NCI-H2171 (cell line): ENCODE data around the gene GALNT17.
"Not testable (repeated sequence)": the region's sequence is repeated elsewhere in the genome, so short reads cannot be mapped to it uniquely, and the experiment has no call there.

ENCODE experiments used
- DNase-seq: peaks from one replicate; lab custom pipeline; 2025; lab: John Stamatoyannopoulos, UW

Gene GALNT17

DNA sequence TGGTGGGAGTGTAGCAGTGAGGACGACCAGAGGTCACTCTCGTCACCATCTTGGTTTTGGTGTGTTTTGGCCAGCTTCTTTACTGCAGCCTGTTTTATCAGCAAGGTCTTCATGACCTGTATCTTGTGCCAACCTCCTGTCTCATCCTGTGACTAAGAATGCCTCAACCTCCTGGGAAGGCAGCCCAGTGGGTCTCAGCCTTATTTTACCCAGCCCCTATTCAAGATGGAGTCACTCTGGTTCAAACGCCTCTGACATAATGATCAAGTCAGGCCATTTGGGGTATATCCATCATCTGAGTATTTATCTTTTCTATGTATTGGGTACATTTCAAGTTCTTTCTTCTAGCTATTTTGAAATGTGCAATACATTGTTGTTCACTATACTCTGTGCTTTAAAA lies 503.9 kb downstream of the GALNT17 start:
- DNase-seq = not testable (repeated sequence)

DNA sequence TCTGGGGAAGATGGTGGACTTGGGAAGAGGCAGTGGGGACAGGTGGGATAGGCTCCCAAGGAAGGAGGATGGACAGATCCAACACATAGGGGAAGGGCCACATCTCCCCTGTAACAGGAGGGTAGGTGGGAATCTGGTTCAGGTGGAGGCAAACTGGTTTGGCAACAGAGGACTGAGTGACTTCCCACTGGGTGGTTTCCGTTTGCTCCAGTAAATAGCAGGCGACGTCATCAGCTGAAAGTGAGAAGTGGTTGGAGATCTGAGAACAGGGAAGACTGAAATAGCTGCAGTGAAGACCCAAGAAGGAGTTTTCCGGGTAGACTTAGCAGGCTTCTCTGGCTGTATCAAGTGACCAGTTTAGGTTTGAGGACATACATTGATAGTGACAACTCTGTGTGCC lies 504.4 kb downstream of the GALNT17 start:
- DNase-seq = no peak

DNA sequence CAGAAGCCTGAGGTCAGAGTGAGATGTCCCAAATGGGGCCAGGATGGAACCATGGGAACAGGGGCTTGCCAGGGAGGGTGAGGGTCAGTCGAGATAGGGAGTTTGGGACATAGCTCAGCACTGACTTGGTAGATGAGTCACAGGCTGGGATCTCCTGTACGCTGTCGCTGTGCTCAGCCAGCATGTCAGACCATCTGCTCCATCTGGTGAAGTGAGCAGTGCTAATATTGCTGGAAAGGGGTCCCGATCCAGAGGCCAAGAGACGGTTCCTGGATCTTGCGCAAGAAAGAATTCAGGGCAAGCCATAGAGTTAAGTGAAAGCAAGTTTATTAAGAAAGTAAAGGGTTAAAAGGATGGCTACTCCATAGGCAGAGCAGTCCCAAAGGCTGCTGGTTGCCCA lies 505.6 kb downstream of the GALNT17 start:
- peak; percentile 61 for DNase-seq

DNA sequence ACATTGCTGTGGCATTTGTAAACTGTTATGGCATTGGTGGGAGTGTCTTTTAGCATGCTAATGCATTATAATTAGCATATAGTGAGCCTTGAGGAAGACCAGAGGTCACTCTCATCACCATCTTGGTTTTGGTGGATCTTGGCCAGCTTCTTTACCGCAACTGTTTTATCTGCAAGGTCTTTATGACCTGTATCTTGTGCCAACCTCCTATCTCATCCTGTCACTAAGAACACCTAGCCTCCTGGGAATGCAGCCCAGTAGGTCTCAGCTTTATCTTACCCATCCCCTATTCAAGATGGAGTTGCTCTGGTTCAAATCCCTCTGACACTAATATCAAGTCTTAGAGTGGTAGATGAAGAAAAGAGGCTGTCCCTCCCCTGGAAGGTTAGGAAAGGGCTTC lies 506.2 kb downstream of the GALNT17 start:
- no peak for DNase-seq

DNA sequence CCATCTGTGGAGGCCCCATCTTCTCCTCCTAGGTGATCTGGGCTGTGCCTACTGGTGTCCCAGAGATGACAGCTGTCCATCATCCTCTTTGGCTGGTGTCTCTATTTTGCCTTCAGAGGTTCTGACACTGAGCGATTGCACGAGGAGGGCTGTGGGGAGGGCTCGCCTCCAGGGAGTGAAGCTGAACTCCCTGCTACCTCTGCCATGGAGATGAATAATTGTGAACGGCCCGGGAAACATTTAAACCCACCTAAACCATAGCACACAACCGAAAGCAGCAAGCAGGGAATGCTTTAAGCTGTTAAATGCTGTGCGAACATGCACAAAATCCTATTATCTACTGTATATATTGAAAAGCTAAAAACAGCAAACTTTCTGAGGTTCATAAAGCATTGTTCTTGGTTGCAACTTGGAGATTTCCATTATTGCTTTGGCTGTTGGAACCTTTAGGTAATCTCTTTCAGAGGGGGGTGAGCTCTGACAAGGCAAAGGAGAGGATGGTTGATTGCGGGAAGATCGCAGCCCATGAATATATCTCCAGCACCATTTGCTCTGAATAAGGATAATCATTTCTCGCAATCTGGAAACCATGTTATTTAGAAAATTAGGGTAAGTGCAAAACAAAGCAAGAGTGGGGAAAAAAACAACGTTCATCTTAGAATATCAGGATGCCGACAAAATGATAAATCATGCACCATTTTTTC lies 507.6 kb downstream of the GALNT17 start:
- no peak for DNase-seq

DNA sequence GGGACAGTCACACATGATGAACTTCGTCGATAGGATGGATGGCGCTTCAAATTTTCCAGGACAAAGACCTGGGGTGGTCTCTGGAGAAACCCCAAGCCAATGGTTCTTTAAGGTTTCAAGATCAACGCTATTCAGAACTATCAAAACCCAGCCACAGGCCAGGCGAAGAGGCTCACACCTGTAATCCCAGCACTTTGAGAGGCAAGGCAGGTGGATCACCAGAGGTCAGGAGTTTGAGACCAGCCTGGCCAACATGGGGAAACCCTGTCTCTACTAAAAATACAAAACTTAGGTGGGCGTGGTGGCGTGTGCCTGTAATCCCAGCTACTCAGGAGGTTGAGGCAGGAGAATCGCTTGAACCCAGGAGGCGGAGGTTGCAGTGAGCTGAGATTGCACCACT lies 511.1 kb downstream of the GALNT17 start:
- not testable (repeated sequence) for DNase-seq

DNA sequence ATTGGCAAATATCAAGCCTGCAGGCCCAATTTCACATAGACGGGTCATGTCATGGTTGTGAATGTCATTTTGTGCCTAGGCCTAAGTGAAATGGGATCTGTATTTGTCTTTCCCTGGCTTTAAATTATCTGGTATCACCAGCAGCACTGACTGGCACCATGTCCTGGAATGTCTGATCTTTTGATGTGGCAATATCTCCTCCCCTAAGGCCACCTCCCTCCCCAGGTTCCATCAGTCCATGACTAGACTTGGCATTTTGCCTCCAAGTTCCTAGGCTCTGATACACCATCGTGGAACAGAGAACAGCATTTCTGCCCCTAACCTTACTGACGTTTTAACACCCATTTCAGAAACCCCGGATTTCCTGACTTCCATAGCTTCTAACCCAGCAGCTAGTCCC lies 513.9 kb downstream of the GALNT17 start:
- no peak for DNase-seq

DNA sequence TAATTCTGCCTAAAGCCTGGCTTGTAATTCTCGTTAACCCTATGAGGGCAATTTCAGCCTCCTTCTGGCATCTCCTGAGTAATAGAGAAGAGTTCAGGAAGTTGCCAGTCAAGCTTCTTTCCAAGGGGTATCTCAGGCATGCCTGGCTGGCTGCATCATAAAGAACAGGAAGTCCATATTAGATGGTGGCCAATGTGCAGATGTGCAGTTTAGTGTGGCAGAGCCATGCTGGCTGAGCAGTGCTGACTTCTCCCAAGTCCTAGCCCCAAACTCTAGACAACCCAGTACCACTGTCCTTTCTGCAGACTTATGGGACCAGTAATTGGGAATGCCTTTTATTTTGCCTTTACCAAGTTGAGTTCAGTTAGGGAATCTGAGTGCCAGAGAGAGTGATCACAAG lies 517.9 kb downstream of the GALNT17 start:
- DNase-seq = no peak

DNA sequence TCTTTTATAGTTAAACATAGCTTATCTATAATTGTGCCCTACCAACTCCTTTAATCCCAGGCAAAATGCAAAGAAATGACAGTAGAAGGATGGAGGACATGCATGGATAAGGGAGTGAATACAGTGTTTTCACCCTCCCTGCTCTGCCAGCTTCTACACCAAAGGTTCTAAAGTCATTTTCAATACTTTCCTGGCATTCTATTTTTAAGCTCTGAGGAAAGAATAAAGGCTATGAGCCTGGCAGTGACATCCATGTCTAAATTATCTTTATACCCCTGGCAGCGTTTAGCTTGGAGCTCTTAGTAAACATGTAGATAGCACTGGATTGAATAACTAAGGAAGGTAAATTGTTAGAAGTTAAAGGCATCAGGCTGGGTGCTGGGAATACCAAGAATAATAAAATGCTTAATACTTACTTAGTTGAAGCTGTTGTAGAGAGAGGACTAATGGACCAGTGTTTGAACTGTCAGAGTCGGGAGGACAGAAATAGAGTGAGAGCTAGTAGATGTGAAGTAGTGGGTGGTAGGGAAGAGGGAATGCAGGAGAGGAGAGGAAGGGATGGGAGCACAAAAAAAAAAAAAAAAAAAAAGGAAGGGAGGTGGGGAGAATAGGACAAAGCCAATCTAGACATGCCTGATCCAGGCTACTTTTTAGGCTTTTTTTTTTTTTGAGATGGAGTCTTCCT lies 518.9 kb downstream of the GALNT17 start:
- no peak for DNase-seq

DNA sequence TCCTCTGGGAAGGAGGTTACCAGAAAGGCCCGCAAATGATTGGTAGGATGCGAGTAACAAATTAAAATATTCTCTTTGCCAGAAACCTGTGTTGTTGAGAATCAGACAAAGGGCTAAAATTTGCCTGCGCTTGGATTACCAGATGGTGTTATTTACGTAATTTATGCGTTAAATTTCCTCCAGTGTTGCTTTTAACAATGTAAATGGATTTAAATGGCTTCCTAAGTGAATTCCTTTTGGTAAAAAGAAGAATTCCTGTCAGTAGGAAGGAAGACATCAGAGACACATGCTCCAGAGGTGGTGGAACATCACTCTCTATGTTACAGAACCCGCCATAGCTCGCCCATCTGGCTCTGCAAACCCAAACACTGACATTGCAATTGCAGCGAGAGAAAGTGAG lies 520.6 kb downstream of the GALNT17 start:
- DNase-seq = no peak

DNA sequence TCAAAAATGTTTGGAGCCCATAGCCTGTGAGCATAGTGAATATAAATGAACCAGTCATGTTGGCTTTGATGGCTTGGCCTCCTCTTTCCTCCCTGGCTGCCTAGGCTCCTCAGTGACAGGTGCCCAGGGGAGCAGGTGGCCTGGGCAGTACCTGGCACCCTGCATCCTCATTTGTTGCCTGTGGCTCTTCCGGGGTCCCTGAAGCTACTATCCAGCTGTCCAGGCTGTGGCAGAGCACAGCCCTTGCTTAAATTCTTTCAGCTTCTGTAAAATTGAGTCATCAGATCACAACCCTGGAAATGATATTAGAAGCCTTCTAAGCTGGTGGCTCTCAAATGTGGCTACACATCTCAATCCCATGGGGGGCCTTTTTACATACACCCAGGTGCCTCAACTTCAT lies 525.4 kb downstream of the GALNT17 start:
- no peak for DNase-seq

DNA sequence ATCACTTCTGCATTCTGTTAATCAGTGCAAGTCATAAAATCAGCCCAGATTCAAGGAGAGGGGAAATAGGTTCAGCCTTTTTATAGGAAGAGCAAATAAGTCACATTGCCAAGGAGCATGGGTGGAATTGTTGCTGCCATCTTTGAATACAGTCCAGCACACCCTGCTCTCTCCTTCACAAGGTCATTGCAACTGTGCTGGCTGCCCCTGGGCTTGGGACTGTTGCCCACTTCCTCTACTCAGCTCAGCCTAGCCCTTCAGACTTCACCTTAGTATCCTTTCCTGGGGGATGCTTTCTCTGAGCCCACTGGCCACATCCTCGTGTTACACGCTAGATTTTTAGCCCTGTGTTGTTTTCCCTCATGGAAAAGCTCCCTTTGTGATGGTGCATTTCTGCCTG lies 527.7 kb downstream of the GALNT17 start:
- DNase-seq = no peak

DNA sequence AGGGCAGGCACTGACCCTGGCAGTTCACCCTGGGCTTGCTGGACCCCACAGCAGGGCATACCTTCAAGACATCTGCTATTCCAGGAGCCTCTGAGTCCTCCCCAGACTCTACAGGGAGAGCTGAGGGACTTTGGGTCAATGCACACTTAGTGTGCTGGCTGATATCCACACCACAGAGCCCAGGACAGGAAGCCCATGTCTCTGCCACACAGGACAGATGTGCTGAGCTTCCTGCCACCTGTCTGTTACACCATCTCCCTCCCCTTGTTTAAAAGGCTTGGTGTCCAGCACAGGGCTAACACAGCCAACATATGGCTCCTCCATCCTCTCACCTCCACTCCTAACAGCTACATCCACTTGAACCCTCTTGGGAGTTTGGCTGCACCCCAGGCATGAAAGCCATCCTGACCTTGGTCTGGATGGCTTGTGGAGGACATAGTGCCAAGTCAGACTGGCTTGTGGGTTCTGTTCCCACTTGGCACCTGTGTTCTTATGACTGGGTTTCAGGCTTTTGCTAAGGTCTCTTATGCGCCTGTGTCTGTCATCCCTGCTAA lies 529.8 kb downstream of the GALNT17 start:
- no peak for DNase-seq

DNA sequence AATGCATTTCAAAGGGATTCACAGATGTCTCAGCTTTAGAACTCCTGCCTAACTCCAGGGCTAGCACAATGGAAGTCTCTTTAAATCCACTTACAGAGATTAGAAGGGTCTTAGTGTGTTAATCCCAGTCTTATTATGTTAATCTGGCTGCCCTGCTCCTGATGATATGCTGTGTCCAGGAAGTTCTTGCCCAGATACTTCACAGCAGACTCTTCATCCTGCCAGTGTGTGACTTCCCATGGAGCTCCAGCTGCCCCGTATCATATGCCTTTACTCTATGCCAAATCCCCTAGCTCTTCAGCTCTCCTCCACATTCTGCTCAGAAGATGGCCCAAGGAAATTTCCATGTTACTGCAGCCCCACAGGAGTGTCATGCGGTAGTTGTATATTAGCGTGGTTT lies 533.8 kb downstream of the GALNT17 start:
- DNase-seq = no peak

DNA sequence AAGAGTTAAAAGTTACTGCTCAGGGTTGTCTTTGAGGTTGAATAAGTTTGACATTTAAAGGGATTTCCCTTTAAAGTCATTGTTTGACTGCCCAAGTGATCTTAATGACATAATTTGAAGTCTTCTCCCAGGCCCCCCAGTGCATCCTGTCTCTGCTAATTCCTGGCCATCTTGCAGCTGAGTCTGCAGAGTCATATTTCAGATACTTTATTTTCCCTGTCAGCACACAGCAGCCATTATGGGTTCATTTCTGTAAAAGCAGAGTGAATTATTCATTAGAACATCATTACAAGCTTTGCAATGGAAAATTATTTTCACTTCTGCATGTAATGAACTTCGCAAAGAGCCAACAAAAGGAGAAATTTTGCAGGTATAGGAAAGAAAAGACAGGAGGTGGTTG lies 536.6 kb downstream of the GALNT17 start:
- DNase-seq = no peak

DNA sequence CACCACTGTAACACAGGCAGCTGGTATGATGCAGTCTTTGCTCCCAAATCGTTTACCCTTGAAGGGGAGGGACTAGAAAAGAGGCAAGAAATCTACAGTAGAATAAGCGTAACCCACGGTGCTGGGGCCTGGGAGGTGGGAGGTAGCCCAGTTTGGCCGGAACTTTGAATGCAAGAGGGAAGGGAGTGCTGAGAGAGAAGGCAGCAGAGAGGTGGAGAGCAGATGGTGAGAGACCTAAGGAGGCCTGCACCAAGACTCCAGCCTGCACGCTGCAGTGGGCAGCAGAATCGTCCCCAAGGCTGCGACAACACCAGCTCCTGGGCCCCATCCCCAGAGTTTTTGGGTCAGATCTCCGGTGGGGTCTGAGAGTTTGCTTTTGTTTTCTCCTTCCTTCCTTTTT lies 547.5 kb downstream of the GALNT17 start:
- no peak for DNase-seq

DNA sequence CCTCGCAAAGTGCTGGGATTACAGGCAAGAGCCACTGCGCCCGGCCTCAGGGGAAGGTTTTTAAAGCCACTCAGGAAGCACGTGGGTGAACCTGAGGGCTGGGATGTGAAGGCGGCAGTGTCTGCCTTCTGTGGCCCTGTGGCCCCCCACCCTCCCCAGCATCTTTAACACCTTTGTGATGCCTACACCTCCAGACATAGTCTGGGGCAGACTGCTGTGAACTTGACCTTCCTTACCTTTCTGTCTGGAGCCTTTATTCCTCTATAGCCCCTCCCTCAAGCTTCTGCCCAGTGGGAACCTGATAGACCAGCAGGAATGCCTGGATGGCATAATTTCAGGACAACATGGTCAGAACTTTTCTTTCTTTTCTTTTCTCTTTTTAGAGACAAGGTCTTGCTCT lies 550.2 kb downstream of the GALNT17 start:
- no peak for DNase-seq

DNA sequence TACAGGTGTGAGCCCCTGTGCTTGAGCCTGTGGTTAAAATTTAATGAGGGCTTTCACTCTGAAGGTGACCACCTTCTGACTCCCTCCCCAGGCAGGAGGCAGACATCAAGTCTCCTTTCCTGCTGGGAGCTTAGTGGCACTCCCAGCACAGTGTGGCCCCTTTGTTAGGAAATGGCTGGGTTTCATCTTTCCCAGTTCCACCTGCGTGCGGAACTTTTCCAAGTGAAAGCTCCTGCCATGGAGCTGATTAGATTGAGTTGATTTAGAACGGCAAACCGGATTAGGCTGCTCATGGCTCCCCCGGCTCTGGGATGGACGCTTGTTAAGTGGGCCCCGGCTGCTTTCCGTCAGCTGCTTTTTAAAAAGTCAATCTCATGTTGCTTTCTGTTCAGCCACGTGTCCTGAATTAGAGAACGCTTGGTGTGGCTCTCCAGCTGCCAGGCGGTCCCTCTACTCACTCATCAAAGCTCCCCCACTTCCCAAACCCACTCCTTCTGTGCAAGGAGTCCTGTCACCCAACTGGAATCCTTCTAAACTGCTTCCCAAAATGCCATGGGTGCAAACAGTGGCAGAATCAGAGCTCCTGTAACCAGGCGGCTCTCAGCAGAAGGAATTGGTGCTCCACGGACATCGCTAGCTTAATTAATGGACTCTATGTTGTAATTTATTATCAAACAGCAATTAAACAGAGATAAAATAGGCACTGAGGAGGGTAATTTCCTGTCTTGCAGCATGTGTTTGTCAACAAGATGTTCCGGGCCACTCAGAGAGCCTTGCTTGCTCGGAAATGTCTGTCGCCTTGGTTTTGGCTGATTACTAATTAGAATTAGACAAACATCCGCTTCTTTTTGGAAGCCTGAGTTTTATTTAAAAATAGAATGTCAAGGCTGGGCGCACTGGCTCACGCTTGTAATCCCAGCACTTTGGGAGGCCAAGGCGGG lies 551.2 kb downstream of the GALNT17 start:
- DNase-seq = peak; percentile 64

DNA sequence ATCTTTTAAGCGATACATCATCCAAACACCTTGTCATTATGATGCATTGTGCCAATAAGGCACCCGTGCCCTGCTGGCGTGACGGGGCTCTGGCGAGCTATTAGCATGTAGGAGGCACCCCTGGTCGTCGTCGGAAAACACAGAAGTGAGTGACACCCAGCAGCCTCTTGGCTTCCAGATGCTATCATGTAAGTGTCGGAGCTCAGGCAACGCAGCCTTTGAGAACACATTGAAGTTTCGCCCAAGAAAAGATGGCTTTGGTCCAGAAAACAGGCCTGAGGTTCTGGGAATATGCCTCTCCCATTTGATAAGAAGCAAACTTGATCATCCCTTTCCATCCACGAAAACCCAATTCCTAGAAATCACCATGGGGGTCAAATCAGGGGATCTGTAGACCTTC lies 555.3 kb downstream of the GALNT17 start:
- no peak for DNase-seq

DNA sequence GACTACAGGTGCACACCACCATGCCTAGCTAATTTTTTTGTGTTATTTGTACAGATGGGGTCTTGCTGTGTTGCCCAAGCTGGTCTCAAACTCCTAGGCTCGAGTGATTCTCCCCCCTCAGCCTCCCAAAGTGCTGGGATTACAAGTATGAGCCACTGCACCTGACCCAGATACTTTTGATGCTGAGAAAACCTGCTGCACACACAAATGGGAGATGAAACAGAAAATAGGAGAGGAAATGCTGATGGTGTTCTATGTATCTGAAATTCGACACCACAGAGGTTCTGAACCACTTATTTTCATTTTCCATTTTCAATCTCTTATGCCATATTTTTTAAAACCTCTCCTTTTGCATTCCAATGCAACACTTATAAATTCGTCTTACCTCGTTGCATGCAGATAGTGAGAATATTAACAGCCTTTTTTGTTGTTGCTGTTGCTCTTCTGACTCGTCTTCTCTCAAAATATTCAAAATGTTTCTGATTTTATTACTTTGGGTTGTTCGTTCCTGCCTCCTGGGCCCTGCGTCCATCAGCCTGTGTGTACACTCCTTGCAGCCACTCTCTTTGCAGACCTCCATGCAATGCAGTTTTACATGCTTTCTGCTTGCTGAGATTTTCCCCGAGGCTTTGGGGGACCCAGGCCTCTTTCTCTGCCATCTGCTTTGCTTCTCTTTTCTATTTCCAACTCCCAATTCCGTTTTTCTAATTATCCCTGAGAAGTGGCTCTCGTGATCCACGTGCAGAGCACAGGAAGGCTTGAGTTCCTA lies 556.1 kb downstream of the GALNT17 start:
- DNase-seq = no peak

DNA sequence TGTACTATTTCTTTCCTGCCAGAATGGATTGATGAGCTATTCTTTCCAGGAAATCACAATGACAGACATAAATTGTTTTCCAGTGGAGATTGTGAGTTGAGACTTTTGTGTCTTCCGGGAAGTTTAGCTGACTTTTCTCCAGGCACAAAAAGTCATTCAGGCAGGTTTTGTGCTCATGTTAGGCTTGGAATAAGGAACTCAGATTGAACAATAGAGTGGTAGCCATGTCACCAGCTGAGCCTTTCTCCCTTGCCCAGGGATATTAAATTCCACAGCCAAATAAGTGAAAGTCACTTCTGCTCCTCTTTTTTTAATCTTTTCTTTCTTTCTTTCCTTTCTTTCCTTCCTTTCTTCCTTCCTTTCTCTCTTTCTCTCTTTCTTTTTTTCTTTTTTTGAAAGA lies 559.6 kb downstream of the GALNT17 start:
- DNase-seq = no peak

DNA sequence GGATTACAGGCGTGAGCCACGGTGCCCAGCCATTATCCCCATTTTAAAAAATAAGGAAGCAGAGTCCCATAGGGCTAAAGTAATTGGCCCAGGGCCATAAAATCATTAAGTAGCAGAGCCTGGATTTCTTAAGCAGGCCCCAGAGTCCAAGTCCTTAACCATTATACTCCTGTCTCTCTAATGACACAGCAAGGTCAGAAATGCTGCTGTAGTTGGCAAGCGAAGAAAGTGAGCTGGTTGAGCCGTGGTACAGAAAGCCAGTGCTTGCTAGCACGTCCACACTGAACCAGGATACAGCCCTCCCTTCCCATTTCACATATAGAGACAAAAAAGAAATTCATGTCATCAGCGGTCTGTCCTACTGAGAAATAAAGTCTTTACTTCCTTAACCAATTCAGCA lies 562.7 kb downstream of the GALNT17 start:
- peak; percentile 32 for DNase-seq
